ENCODE results near the gene RNF14. TPM values are rescaled to one million over a fixed set of nuclear protein-coding genes. Genes with fewer than 3 reads are reported as not detected.

The RNF14 gene
- total and polyA plus RNA-seq, 9 of the 15 experiments (the other 6 are each of a cell fraction or from before 2014, with no cell fraction given), result 36.3 to 140 (median 75.1) TPM

DNA sequence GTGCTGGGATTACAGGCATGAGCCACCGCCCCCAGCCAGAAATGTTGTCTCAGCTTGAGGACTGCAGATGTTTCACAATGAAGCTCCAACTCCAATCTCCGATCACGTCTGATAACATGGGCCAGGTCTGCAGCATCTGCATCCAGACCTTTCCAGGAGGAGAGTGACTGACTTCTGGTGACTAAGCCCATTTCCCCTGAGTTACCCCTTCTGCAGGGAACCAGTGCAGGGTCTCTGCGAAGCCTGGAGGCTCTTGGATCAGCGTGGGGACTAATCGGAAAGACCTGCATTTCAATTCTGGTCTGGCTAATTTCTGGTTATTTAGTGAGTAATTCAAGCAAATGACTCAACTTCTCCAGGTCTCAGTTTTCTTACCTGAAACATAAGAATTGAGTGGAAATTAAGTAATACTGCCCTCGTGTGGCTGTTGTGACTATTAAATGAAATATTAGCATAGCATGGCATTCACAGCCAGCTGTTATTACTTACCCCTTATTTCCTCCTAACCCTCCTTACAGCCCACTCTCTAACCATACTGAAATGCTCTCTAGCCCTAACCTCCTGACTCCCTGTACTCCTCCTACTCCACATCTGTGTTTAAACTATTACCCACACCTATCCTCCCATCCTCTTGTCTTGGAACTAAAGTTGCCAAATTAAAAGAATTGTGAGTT, 46.1 kb downstream of the RNF14 start (continued):
- TF ChIP-seq ARID2 (IDR thresholded peaks at IDR 0.05) (no peak), ZBTB8A (IDR thresholded peaks at IDR 0.05; ENCODE audit: partially characterized antibody) (no peak), DDX20 (tag; IDR thresholded peaks at IDR 0.05; ENCODE audit: low read depth) (no peak), SP1 (CRISPR knock-in tag; IDR thresholded peaks at IDR 0.05) (0 out of 2 replicates have a peak, but pooled peaks have one; percentile 24), CHCHD3 (CRISPR knock-in tag; IDR thresholded peaks at IDR 0.05) (no peak), HCFC1 (IDR thresholded peaks at IDR 0.05; ENCODE audit: low read depth, low read length) (no peak), ZHX1 (conservative IDR thresholded peaks at IDR 0.05; ENCODE audit: low read length) (no peak), CBX2 (IDR thresholded peaks at IDR 0.05; ENCODE audit: insufficient read depth, low read length, poor library complexity, severe bottlenecking) (no peak), MEIS2 (IDR thresholded peaks at IDR 0.05; ENCODE audit: partially characterized antibody) (no peak), E2F1 (CRISPR knock-in tag; IDR thresholded peaks at IDR 0.05) (no peak), HNRNPH1 (optimal IDR thresholded peaks at IDR 0.05; ENCODE audit: low read depth, low read length) (no peak), ZFP1 (CRISPR knock-in tag; IDR thresholded peaks at IDR 0.05) (no peak), ZNF696 (CRISPR knock-in tag; conservative IDR thresholded peaks at IDR 0.05) (no peak), SP2 (IDR thresholded peaks at IDR 0.05; ENCODE audit: extremely low read depth, low read depth, low read length, poor library complexity, severe bottlenecking) (no peak), NFYB (IDR thresholded peaks at IDR 0.05; ENCODE audit: extremely low read depth, insufficient read length) (no peak), TBL1XR1 (IDR thresholded peaks at IDR 0.05; ENCODE audit: low read length in 2 of 2) (no peak), GATAD2B (IDR thresholded peaks at IDR 0.05; ENCODE audit: borderline replicate concordance) (no peak), SMAD3 (CRISPR knock-in tag; conservative IDR thresholded peaks at IDR 0.05) (no peak), KDM5B (IDR thresholded peaks at IDR 0.05; ENCODE audit: insufficient replicate concordance, low read depth, low read length) (no peak), JUN (IDR thresholded peaks at IDR 0.05; ENCODE audit: borderline replicate concordance, low read depth, low read length) (no peak), JUN (CRISPR knock-in tag; IDR thresholded peaks at IDR 0.05; ENCODE audit: borderline replicate concordance) (no peak), TAF7 (tag; IDR thresholded peaks at IDR 0.05) (no peak), CHD2 (IDR thresholded peaks at IDR 0.05; ENCODE audit: low read depth, low read length) (no peak), SMARCA4 (IDR thresholded peaks at IDR 0.05) (peak; percentile 20; the same call in 1 of the 2 replicates)
- TF ChIP-seq, protein P1, sequence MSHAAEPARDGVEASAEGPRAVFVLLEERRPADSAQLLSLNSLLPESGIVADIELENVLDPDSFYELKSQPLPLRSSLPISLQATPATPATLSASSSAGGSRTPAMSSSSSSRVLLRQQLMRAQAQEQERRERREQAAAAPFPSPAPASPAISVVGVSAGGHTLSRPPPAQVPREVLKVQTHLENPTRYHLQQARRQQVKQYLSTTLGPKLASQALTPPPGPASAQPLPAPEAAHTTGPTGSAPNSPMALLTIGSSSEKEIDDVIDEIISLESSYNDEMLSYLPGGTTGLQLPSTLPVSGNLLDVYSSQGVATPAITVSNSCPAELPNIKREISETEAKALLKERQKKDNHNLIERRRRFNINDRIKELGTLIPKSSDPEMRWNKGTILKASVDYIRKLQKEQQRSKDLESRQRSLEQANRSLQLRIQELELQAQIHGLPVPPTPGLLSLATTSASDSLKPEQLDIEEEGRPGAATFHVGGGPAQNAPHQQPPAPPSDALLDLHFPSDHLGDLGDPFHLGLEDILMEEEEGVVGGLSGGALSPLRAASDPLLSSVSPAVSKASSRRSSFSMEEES (CRISPR knock-in tag; IDR thresholded peaks at IDR 0.05), result no peak

Measured in K562 (cell line).